Endothelial cell of umbilical vein (primary cell): ENCODE data around the gene OR52N2.

Source experiments
- CTCF ChIP-seq, 2 donors: IDR thresholded peaks; 1 replicate in 1 of 2; 2 replicates in 1 of 2; pipeline ENCODE4 v1.5.1; 2011; ENCODE audit warnings: low read length in 2 of 2, mild to moderate bottlenecking in 2 of 2, moderate library complexity in 2 of 2, control low read depth in 1 of 2, inconsistent platforms in 1 of 2, low read depth in 1 of 2; ENCODE audit not compliant: insufficient read depth in 1 of 2; ENCODE audit errors: extremely low read depth in 1 of 2
- EZH2 ChIP-seq: IDR thresholded peaks from 2 replicates; pipeline ENCODE4 v1.6.1; 2012; ENCODE audit warnings: borderline replicate concordance, low read depth, mild to moderate bottlenecking, moderate library complexity, low read length, inconsistent platforms; ENCODE audit not compliant: severe bottlenecking
- MYC ChIP-seq: IDR thresholded peaks from one replicate; pipeline ENCODE4 v1.6.1; 2011; ENCODE audit warnings: mild to moderate bottlenecking, low read depth, low read length
- POLR2A ChIP-seq: IDR thresholded peaks from 2 replicates; pipeline ENCODE4 v1.6.1; 2012; ENCODE audit warnings: low read depth, mild to moderate bottlenecking, control low read depth, low read length
- POLR2AphosphoS5 ChIP-seq: IDR thresholded peaks from 2 replicates; pipeline ENCODE4 v1.6.1; 2012; ENCODE audit warnings: low read depth, mild to moderate bottlenecking, control low read depth, low read length, moderate library complexity; ENCODE audit not compliant: insufficient read depth
- TF ChIP-seq, protein P1 (sequence below): IDR thresholded peaks from 2 replicates; pipeline ENCODE4 v1.6.1; 2011; ENCODE audit not compliant: insufficient read depth, insufficient read length

DNA sequence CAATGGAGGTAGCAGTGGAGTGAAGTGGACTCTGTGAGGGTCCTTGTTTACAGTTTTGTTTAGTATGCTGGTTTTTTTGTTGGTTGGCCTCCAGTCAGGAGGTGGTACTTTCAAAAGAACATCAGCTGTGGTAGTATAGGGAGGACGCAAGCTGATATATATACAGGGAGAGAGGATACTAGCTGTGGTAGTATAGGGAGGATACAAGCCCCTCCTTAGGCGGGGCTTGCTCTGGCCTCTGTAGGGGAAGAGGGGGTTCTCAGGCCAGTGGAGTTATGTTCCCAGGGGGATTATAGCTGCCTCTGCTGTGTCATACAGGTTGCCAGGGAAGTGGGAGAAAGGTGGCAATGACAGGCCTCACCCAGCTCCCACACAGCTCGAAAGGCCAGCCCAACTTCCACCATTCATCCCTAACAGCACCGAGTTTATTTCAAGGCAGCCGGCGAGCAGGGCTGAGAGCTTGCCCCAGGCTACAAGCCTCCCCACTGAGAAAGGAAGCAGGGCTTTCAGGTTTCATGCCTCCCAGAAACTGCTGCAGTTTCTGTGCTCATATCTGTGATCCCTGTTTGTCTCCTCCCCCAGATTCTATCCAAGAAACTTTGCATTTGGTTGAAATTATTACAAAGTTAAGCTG lies 22.6 kb downstream of the OR52N2 start:
- no peak for TF ChIP-seq CTCF (IDR thresholded peaks at IDR 0.05; ENCODE audit: extremely low read depth in 1 of 2, insufficient read depth in 1 of 2, low read depth in 1 of 2, low read length in 2 of 2)
- TF ChIP-seq POLR2A = no peak
- TF ChIP-seq MYC = no peak
- TF ChIP-seq, protein P1, sequence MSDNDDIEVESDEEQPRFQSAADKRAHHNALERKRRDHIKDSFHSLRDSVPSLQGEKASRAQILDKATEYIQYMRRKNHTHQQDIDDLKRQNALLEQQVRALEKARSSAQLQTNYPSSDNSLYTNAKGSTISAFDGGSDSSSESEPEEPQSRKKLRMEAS = no peak
- TF ChIP-seq POLR2AphosphoS5 = no peak
- no peak for TF ChIP-seq EZH2
